ENCODE results near the gene CDH22.

DNA sequence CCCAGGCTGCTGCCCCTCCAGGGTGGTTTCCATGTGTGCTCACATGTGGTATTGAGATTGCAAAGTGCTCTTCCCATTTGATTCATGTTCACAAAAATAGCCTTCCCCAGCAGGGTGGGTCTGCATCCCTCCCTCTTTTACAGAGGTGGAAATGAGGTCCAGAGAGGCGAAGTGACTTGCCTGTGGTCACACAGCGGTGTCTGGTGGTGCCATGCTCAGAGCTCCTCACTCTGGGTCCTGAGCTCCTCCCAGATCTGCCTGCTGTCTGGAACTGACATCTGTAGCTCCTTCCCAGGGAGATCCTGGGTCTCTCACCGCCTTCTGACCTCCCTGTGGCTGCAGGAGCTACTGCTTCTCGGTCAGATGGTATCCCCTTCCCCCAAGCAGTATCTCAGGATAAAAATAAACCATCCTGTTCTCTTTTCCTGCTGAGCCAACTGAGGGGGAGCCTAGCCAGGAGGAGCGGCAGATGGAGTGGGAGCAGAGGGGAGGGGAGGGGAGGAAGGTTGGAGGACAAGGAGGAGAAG lies 178.3 kb downstream of the CDH22 start:
- TF ChIP-seq CTBP1 (IDR thresholded peaks at IDR 0.05; ENCODE audit: borderline replicate concordance) (no peak), LEF1 (IDR thresholded peaks at IDR 0.05; ENCODE audit: borderline replicate concordance) (no peak)
